Measurements from ENCODE around the gene GINS1.

Gene GINS1

GRCh38 chr20:25477014-25477882 lies 69.8 kb downstream of the GINS1 start:
- no peak for DNase-seq (ENCODE audit: low spot score)

GRCh38 chr20:25478889-25479568 lies 71.6 kb downstream of the GINS1 start:
- DNase-seq (ENCODE audit: low spot score), result no peak

GRCh38 chr20:25479638-25480037 lies 72.2 kb downstream of the GINS1 start:
- DNase-seq (ENCODE audit: low spot score), result no peak

DNA sequence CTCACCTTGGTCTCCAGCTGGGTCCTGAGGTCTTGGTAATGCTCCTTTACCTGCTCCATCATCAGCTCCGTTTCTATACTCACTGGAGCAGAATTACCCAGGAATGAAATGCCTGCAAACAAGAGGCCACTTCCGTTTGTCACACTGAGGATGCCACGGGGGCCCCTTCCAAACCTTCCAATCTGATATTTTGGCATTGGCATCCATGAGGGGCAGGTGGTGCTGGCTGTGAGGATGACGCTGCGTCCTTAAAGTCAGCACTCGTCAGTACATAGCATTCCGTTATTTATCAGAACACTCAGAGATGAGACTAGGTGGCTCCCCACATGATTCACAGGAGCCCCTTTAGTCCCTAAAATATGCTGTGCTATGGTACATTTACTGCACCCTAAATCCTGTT lies 72.7 kb downstream of the GINS1 start:
- no peak for DNase-seq (ENCODE audit: low spot score)

- DNase-seq (ENCODE audit: low spot score), result no peak
Measured at GRCh38 chr20:25480797-25481196, 73.3 kb downstream of the GINS1 start.

DNA sequence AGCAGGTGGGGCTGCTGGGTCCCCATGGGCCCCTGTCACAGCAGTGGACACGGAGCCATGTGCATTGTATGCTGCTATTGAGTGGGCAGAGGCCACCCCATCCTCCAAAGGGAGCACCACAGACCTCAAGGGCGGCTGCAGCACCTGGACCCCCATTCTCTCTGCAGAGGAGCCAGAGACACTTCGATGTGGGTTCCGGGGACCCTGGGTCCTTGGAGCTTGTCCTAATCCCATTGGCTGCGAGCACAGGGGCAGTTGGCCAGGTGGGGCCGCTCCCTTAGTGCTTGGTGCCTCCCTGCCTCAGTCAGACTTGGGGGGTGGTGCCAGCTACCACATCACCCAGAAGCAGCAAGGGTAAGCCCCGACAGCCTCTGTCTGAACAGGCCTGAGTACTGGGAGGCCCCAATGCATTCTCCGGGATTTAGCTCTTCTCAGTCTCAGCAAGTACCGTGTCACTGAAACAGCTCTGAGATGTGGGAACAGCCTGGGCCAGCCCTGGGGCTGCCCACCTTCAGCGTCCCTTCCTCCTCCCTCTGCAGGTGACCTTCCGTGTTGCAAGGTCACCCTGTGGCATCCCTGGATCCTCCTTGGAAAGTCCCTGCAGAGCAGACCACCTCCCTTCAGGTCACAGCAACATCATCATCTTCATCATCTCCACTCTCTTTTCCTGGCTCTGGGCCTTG lies 73.9 kb downstream of the GINS1 start:
- no peak for DNase-seq (ENCODE audit: low spot score)

GRCh38 chr20:25481918-25482253 lies 74.4 kb downstream of the GINS1 start:
- DNase-seq (ENCODE audit: low spot score), result no peak

- DNase-seq (ENCODE audit: low spot score), result no peak
Measured at GRCh38 chr20:25483431-25484132, 76.1 kb downstream of the GINS1 start.

DNA sequence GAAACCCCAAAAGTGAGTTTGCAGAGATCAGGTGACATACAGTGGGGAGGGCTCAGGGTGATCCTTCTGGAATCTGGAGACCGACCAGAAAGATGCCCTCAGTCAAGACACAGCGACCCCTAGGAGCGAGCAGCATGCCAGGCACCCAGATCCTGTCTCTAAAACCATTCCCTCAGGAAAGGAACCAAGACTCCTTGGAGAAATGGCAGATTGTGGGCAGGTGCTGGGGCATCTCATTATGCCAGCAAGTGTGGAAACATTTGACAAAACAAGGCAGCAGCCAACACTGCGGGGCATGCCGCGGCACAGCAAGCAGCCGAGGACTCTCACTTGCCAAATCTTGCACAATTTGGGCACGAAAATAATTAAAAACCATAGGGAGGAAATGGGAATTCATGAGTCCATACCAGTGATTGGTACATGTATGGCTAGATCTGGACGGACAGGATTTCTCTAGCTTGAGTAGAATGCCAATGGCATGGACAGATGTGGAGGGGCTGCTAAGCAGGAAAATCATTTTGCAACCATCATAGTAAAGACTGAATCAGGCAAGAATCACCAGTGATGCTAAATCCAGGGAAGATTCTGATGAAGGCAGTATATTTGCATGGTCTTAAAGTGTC lies 76.9 kb downstream of the GINS1 start:
- no peak for DNase-seq (ENCODE audit: low spot score)

GRCh38 chr20:25484911-25485511 lies 77.5 kb downstream of the GINS1 start:
- DNase-seq (ENCODE audit: low spot score), result peak; percentile 3

GRCh38 chr20:25485872-25486271 lies 78.4 kb downstream of the GINS1 start:
- DNase-seq (ENCODE audit: low spot score), result no peak

GRCh38 chr20:25486377-25486776 lies 78.9 kb downstream of the GINS1 start:
- no peak for DNase-seq (ENCODE audit: low spot score)

GRCh38 chr20:25487306-25487705 lies 79.8 kb downstream of the GINS1 start:
- no peak for DNase-seq (ENCODE audit: low spot score)

GRCh38 chr20:25487975-25488374 lies 80.5 kb downstream of the GINS1 start:
- DNase-seq (ENCODE audit: low spot score), result no peak

- no peak for DNase-seq (ENCODE audit: low spot score)
Measured at GRCh38 chr20:25489221-25489871, 81.9 kb downstream of the GINS1 start.

DNA sequence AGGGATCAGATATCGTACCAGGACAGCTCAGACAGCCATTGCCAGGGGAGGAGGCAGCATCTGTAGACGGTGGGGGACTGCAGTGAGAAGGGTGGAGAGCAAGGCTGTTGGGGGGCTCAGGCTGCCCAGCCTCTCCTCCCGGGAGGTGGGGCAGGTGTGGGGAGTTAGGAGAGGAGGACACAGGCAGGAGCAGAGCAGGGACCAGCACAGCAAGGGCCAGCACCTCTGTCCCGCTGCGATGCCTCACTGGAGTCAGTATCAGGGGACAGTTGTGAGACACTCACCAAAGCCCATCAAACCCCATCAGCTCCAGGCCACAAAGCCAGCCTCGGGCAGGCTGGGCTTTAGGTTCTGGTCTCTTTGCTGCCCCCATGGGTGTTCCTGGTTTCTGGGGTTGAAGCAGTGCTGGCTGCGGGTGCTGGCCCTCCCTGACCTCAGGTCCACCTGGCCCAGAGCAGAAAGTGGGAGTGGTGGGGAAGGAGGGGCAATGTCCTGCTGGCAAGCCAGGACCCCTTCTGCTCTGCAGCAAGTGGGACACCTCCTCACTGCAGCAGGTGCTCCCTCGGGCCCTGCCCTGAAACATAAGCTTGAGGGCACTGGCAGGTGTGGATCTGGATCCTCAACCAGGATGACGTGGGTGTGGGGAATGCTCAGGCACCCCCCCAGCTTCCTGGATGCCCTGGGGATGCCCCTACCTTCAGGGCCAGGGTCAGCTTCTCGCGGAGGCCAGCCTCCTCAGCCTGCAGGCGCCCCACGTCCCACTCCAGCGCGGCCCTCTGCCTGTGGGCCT lies 83.4 kb downstream of the GINS1 start:
- no peak for DNase-seq (ENCODE audit: low spot score)

- no peak for DNase-seq (ENCODE audit: low spot score)
Measured at GRCh38 chr20:25491446-25492038, 84.1 kb downstream of the GINS1 start.

GRCh38 chr20:25493137-25493536 lies 85.7 kb downstream of the GINS1 start:
- no peak for DNase-seq (ENCODE audit: low spot score)

DNA sequence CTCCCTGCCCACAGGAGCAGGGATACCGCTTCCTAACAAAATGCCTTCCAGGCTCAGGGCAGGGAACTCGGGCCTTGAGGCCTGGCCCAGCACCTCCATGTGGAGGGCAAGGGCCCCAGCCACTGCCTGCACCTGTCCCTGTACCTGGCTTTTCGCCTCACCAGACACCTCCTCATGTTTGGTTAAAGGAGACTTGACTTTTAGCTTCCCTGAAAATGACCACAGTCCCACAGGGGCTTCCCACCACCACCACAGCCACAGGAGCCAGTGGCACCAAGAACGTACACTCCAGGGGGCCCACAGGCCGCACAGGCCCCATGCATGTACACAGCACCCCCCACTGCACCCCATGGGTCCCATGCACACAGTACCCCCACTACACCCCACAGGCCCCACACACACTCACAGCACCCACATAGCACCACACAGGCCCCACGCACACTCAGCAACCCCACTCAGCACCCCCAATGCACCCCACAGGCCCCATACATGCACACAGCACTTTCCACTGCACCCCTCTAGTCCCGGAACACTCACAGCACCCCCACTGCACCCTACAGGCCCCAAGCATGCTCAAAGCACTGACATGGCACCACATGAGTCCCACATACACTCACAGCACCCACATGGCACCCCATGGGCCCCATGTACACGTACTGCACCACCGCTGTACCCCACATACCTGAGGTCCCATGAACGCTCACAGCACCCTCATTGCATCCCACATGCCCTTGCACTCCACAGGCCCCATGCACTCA lies 86.5 kb downstream of the GINS1 start:
- DNase-seq (ENCODE audit: low spot score), result no peak

Data from activated CD4-positive, alpha-beta T cell treated with anti-CD3 and anti-CD28 coated beads, Interleukin-2, Interleukin-4, amounts not matched to agents 100 ng/mL and 50 ng/mL, durations not matched to agents 16 hours and 8 hours (primary cell).